Kidney (tissue), 14 donors: Measurements from ENCODE around the gene TTLL13. TPM values are rescaled to one million over a fixed set of nuclear protein-coding genes. Genes with fewer than 3 reads are reported as not detected.

Source experiments
- DNase-seq, 5 donors: peaks; one replicate each; pipeline ENCODE4 v3.0.0-alpha.2; 2013 to 2020
- FAIRE-seq: peaks from 2 replicates; lab custom pipeline; 2012; peaks lifted over from hg19 to GRCh38; lab: Jason Lieb, UNC
- H3K27ac ChIP-seq, 2 donors: one replicate each; pipeline ENCODE4 v1.7.0; 2013; ENCODE audit warnings: low read depth in 2 of 2, low read length in 2 of 2, inconsistent platforms in 1 of 2
- H3K27me3 ChIP-seq: one replicate; pipeline ENCODE4 v1.7.1; 2013; ENCODE audit warnings: low read length, inconsistent platforms; ENCODE audit not compliant: control insufficient read depth, insufficient read depth
- H3K36me3 ChIP-seq, 3 donors: one replicate each; pipeline versions ENCODE4 v1.7.0 to v1.7.1; 2013; ENCODE audit warnings: low read length in 3 of 3, control low read depth in 1 of 3, inconsistent platforms in 1 of 3; ENCODE audit not compliant: insufficient read depth in 3 of 3, control insufficient read depth in 2 of 3
- H3K4me1 ChIP-seq, 3 donors: one replicate each; pipeline versions ENCODE4 v1.7.0 to v1.7.1; 2013; ENCODE audit warnings: low read length in 3 of 3, inconsistent platforms in 1 of 3, low read depth in 1 of 3; ENCODE audit not compliant: control insufficient read depth in 2 of 3, insufficient read depth in 2 of 3
- H3K4me3 ChIP-seq, 3 donors: one replicate each; pipeline versions ENCODE4 v1.7.0 to v1.8.1; 2013; ENCODE audit warnings: low read length in 3 of 3, control low read depth in 1 of 3, inconsistent platforms in 1 of 3
- H3K9ac ChIP-seq, 3 donors: one replicate each; pipeline versions ENCODE4 v1.7.0 to v1.7.1; 2013; ENCODE audit warnings: low read length in 3 of 3, control low read depth in 1 of 3, inconsistent platforms in 1 of 3
- H3K9me3 ChIP-seq, 3 donors: one replicate each; pipeline versions ENCODE4 v1.7.0 to v1.7.1; 2013; ENCODE audit warnings: low read length in 3 of 3, control low read depth in 1 of 3, inconsistent platforms in 1 of 3; ENCODE audit not compliant: control insufficient read depth in 2 of 3, insufficient read depth in 1 of 3
- CTCF ChIP-seq: IDR thresholded peaks from 3 replicates; pipeline ENCODE4 v1.5.1; 2012; ENCODE audit warnings: mild to moderate bottlenecking, moderate library complexity, borderline replicate concordance; ENCODE audit not compliant: insufficient read depth; ENCODE audit errors: extremely low read depth
- intact Hi-C: fragments of 100-400 bp; cut with DNase I; formaldehyde crosslinking; loops from one replicate; pipeline ENCODE4 v1.11.1; 2022
- polyA plus RNA-seq: library from polyadenylated mRNA; stranded (reverse); fragments of 350-450 nt; fragmentation: Illumina TruSeq; extraction: RNeasy Lipid Tissue Mini Kit (QIAGEN cat#74804); gene quantifications from one replicate; pipeline ENCODE4 v1.2.3, GENCODE V29; 2014; ENCODE audit warnings: low read depth, low replicate concordance; ENCODE audit not compliant: insufficient read depth
- total RNA-seq: library from RNA; stranded (reverse); fragmentation: NEBNext Ultra II Directional; extraction: Animal tissue kit (Norgen Biotek cat#: 25700); gene quantifications from one replicate; pipeline ENCODE4 v1.2.1, GENCODE V29; 2021
- donor health status: control.
- donor health status: control.
- donor health status: control.
- donor health status: control.
- donor health status: control.
- donor health status: DM: yes; HTN: yes; CAD: no.
- donor health status: Normal renal cell carcinoma (clear cell type).

The TTLL13 gene
- total and polyA plus RNA-seq, 2 donors from 2014 or later: 0.54 to 0.88 TPM

- intact Hi-C loops: no loop called here
- no peak for TF ChIP-seq CTCF
- peaks cover 0 to 22% (median 17%) of the 10 kb centered on the region in 3 donors for H3K4me1 ChIP-seq
Measured at GRCh38 chr15:90266485-90266884, 17.1 kb downstream of the TTLL13 start.

GRCh38 chr15:90268415-90268814, 19.1 kb downstream of the TTLL13 start:
- TF ChIP-seq CTCF: no peak
- no peaks in the 10 kb centered on the region for H3K27me3 ChIP-seq
- peaks cover 2 to 22% (median 9%) of the 10 kb centered on the region in 3 donors for H3K36me3 ChIP-seq
- H3K4me3 ChIP-seq: peak overlapping the region in 1 of 3 donors; percentile 18
- intact Hi-C loops: no loop called here
- no peaks in the 10 kb centered on the region for H3K9me3 ChIP-seq
- peaks cover 0 to 22% (median 17%) of the 10 kb centered on the region in 3 donors for H3K4me1 ChIP-seq
- no peak for FAIRE-seq
- no peak overlapping the region for H3K9ac ChIP-seq
- no peak for DNase-seq
- no peak overlapping the region for H3K27ac ChIP-seq

More at GRCh38 chr15:90266485-90266884, 17.1 kb downstream of the TTLL13 start:
- Histone ChIP-seq H3K9ac (peak overlapping the region; percentile 68 to 99 (median 90)), H3K27ac (peak overlapping the region; percentile 94 to 98), H3K27me3 (no peaks in the 10 kb centered on the region), H3K9me3 (no peaks in the 10 kb centered on the region), H3K4me3 (peak overlapping the region; percentile 97 to 98 (median 97)), H3K36me3 (peaks cover 2 to 13% (median 4%) of the 10 kb centered on the region in 3 donors)
- no peak for FAIRE-seq
- peak in 1 of 5 donors; percentile 37 for DNase-seq

GRCh38 chr15:90270502-90271150, 21.3 kb downstream of the TTLL13 start:
- peaks cover 2 to 25% (median 9%) of the 10 kb centered on the region in 3 donors for H3K36me3 ChIP-seq
- no peak for FAIRE-seq
- no peak overlapping the region for H3K27ac ChIP-seq
- no peaks in the 10 kb centered on the region for H3K9me3 ChIP-seq
- peaks cover 0 to 15% (median 6%) of the 10 kb centered on the region in 3 donors for H3K4me1 ChIP-seq
- no peaks in the 10 kb centered on the region for H3K27me3 ChIP-seq
- no peak overlapping the region for H3K9ac ChIP-seq
- no peak for DNase-seq
- TF ChIP-seq CTCF: no peak
- H3K4me3 ChIP-seq: no peak overlapping the region
- intact Hi-C loops: no loop called here
